ENCODE data around the gene ZSWIM6.

GRCh38 chr5:61416420-61416819, 84.4 kb downstream of the ZSWIM6 start:
- TF ChIP-seq, protein P1, sequence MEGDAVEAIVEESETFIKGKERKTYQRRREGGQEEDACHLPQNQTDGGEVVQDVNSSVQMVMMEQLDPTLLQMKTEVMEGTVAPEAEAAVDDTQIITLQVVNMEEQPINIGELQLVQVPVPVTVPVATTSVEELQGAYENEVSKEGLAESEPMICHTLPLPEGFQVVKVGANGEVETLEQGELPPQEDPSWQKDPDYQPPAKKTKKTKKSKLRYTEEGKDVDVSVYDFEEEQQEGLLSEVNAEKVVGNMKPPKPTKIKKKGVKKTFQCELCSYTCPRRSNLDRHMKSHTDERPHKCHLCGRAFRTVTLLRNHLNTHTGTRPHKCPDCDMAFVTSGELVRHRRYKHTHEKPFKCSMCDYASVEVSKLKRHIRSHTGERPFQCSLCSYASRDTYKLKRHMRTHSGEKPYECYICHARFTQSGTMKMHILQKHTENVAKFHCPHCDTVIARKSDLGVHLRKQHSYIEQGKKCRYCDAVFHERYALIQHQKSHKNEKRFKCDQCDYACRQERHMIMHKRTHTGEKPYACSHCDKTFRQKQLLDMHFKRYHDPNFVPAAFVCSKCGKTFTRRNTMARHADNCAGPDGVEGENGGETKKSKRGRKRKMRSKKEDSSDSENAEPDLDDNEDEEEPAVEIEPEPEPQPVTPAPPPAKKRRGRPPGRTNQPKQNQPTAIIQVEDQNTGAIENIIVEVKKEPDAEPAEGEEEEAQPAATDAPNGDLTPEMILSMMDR (IDR thresholded peaks at IDR 0.05; ENCODE audit: low read length) = no peak
- no peak for TF ChIP-seq EZH2 (IDR thresholded peaks at IDR 0.05; ENCODE audit: borderline replicate concordance, low read length)
